Tongue (tissue), 2 donors: ENCODE data around the gene FGB. TPM values are rescaled to one million over a fixed set of nuclear protein-coding genes. Genes with fewer than 3 reads are reported as not detected.
"Not testable (repeated sequence)": the region's sequence is repeated elsewhere in the genome, so short reads cannot be mapped to it uniquely, and the experiment has no call there.

Experiments used
- DNase-seq: peaks from one replicate; pipeline ENCODE4 v3.0.0-alpha.2; 2015
- total RNA-seq: library from RNA; depleted of rRNA; stranded (reverse); fragments of >200 nt; gene quantifications from one replicate; pipeline ENCODE4 v1.2.3, GENCODE V29; 2014

FGB gene
- total RNA-seq, 1 donor from 2014 or later, result not detected

GRCh38 chr4:154597281-154597680 lies 34.5 kb downstream of the FGB start:
- not testable (repeated sequence) for DNase-seq

- no peak for DNase-seq
These were observed 35.3 kb downstream of the FGB start for GRCh38 chr4:154597798-154598774.

- DNase-seq, result no peak
These were observed 39.7 kb downstream of the FGB start for GRCh38 chr4:154602404-154603020.

- no peak for DNase-seq
These were observed 40.5 kb downstream of the FGB start for GRCh38 chr4:154603033-154603943.

- DNase-seq, result no peak
These were observed 41.9 kb downstream of the FGB start for GRCh38 chr4:154604696-154605200.

- DNase-seq, result no peak
These were observed 44.2 kb downstream of the FGB start for GRCh38 chr4:154606728-154607723.

- DNase-seq, result no peak
These were observed 45.8 kb downstream of the FGB start for GRCh38 chr4:154608361-154609252.

GRCh38 chr4:154609532-154609931 lies 46.7 kb downstream of the FGB start:
- no peak for DNase-seq

- DNase-seq, result no peak
These were observed 47.8 kb downstream of the FGB start for GRCh38 chr4:154610582-154610981.

- no peak for DNase-seq
These were observed 49.0 kb downstream of the FGB start for GRCh38 chr4:154611833-154612232.

- no peak for DNase-seq
These were observed 49.9 kb downstream of the FGB start, which contains the start of gene FGG for GRCh38 chr4:154612472-154613414. TSS of gene FGG (minus strand) at chr4:154612656. CDS start at chr4:154612609, 47 bp downstream.

GRCh38 chr4:154614306-154614705 lies 51.5 kb downstream of the FGB start:
- DNase-seq, result no peak

- DNase-seq, result no peak
These were observed 52.4 kb downstream of the FGB start for GRCh38 chr4:154615211-154615610.

- DNase-seq, result no peak
These were observed 53.5 kb downstream of the FGB start for GRCh38 chr4:154616287-154616686.

GRCh38 chr4:154616731-154617130 lies 53.9 kb downstream of the FGB start:
- no peak for DNase-seq

GRCh38 chr4:154617820-154618317 lies 55.1 kb downstream of the FGB start:
- DNase-seq, result no peak

GRCh38 chr4:154618708-154619315 lies 56.0 kb downstream of the FGB start:
- DNase-seq, result peak; percentile 68

- DNase-seq, result no peak
These were observed 57.3 kb downstream of the FGB start for GRCh38 chr4:154620111-154620510.
